H9 (cell line): ENCODE results near the gene HMCN1. TPM values are rescaled to one million over a fixed set of nuclear protein-coding genes. Genes with fewer than 3 reads are reported as not detected.

Experiments
- DNase-seq: peaks from one replicate; pipeline ENCODE4 v3.0.0-alpha.2; 2017
- H2AFZ ChIP-seq: one replicate; pipeline ENCODE4 v1.6.1; 2013; ENCODE audit warnings: mild to moderate bottlenecking, low read length, control low read depth, moderate library complexity
- H2AK5ac ChIP-seq: 2 replicates; pipeline ENCODE4 v1.6.1; 2013; ENCODE audit warnings: low read length, control low read depth, mixed read lengths; ENCODE audit not compliant: insufficient read length
- H2BK120ac ChIP-seq: one replicate; pipeline ENCODE4 v1.6.1; 2013; ENCODE audit warnings: low read depth, mild to moderate bottlenecking, low read length, control low read depth, inconsistent platforms; ENCODE audit not compliant: poor library complexity, severe bottlenecking
- H2BK12ac ChIP-seq: 2 replicates; pipeline ENCODE4 v1.6.1; 2013; ENCODE audit warnings: low read length, control low read depth, mixed read lengths, low read depth; ENCODE audit not compliant: insufficient read length
- H2BK15ac ChIP-seq: 2 replicates; pipeline ENCODE4 v1.6.1; 2013; ENCODE audit warnings: low read depth, low read length, control low read depth
- H2BK20ac ChIP-seq: one replicate; pipeline ENCODE4 v1.6.1; 2013; ENCODE audit warnings: low read depth, mild to moderate bottlenecking, low read length, control low read depth, inconsistent platforms; ENCODE audit not compliant: poor library complexity, severe bottlenecking
- H2BK5ac ChIP-seq: 2 replicates; pipeline ENCODE4 v1.6.1; 2013; ENCODE audit warnings: low read length, control low read depth, mixed read lengths; ENCODE audit not compliant: insufficient read length
- H3K14ac ChIP-seq: 2 replicates; pipeline ENCODE4 v1.6.1; 2013; ENCODE audit warnings: low read length, control low read depth; ENCODE audit not compliant: insufficient read depth
- H3K18ac ChIP-seq: 2 replicates; pipeline ENCODE4 v1.6.1; 2013; ENCODE audit warnings: low read depth, mild to moderate bottlenecking, mixed read lengths, low read length, control low read depth; ENCODE audit not compliant: insufficient read length
- H3K23ac ChIP-seq: 2 replicates; pipeline ENCODE4 v1.6.1; 2013; ENCODE audit warnings: low read length, control low read depth, mixed read lengths, low read depth; ENCODE audit not compliant: insufficient read length
- H3K23me2 ChIP-seq: 2 replicates; pipeline ENCODE4 v1.6.1; 2013; ENCODE audit warnings: low read depth, mild to moderate bottlenecking, mixed read lengths, low read length, control low read depth; ENCODE audit not compliant: insufficient read length, poor library complexity, severe bottlenecking
- H3K27ac ChIP-seq: 2 replicates; pipeline ENCODE4 v1.5.1; 2013; ENCODE audit warnings: low read length, control low read depth, mixed read lengths, low read depth; ENCODE audit not compliant: insufficient read length
- H3K27me3 ChIP-seq: 2 replicates; pipeline ENCODE4 v1.6.1; 2013; ENCODE audit warnings: low read length, control low read depth, inconsistent platforms; ENCODE audit not compliant: insufficient read depth
- H3K4ac ChIP-seq: 2 replicates; pipeline ENCODE4 v1.6.1; 2013; ENCODE audit warnings: low read depth, mild to moderate bottlenecking, control low read depth, inconsistent platforms, low read length, moderate library complexity
- H3K4me1 ChIP-seq: 2 replicates; pipeline ENCODE4 v1.6.1; 2013; ENCODE audit warnings: low read length, control low read depth, inconsistent platforms; ENCODE audit not compliant: insufficient read depth
- H3K4me2 ChIP-seq: 2 replicates; pipeline ENCODE4 v1.6.1; 2013; ENCODE audit warnings: low read length, control low read depth, mixed read lengths; ENCODE audit not compliant: insufficient read length, insufficient read depth
- H3K56ac ChIP-seq: 2 replicates; pipeline ENCODE4 v1.6.1; 2013; ENCODE audit warnings: low read depth, mild to moderate bottlenecking, mixed read lengths, low read length, control low read depth; ENCODE audit not compliant: insufficient read length
- H3K79me1 ChIP-seq: 2 replicates; pipeline ENCODE4 v1.6.1; 2013; ENCODE audit warnings: low read depth, mild to moderate bottlenecking, moderate library complexity, low read length, control low read depth, inconsistent platforms; ENCODE audit not compliant: insufficient read depth, poor library complexity, severe bottlenecking
- H3K79me2 ChIP-seq: 2 replicates; pipeline ENCODE4 v1.6.1; 2013; ENCODE audit warnings: low read length, control low read depth, inconsistent platforms; ENCODE audit not compliant: insufficient read depth
- H3K9ac ChIP-seq: 2 replicates; pipeline ENCODE4 v1.6.1; 2013; ENCODE audit warnings: low read length, control low read depth, mixed read lengths; ENCODE audit not compliant: insufficient read length; ENCODE audit errors: extremely low read depth
- H3K9me3 ChIP-seq: one replicate; pipeline ENCODE4 v1.6.1; 2013; ENCODE audit warnings: low read depth, low read length, inconsistent platforms; ENCODE audit not compliant: control insufficient read depth
- H3T11ph ChIP-seq: one replicate; pipeline ENCODE4 v1.6.1; 2013; ENCODE audit warnings: mild to moderate bottlenecking, low read length, control low read depth, inconsistent platforms
- H4K20me1 ChIP-seq: one replicate; pipeline ENCODE4 v1.6.1; 2013; ENCODE audit not compliant: control insufficient read depth, insufficient read length, insufficient read depth
- H4K5ac ChIP-seq: 2 replicates; pipeline ENCODE4 v1.6.1; 2013; ENCODE audit warnings: low read depth, mild to moderate bottlenecking, mixed read lengths, low read length, control low read depth; ENCODE audit not compliant: insufficient read length
- H4K8ac ChIP-seq: replicated peaks from 2 replicates; pipeline ENCODE4 v1.6.1; 2013; ENCODE audit warnings: low read length, control low read depth, mixed read lengths, low read depth; ENCODE audit not compliant: insufficient read length
- H4K91ac ChIP-seq: 2 replicates; pipeline ENCODE4 v1.6.1; 2013; ENCODE audit warnings: low read depth, mild to moderate bottlenecking, moderate library complexity, mixed read lengths, low read length, control low read depth; ENCODE audit not compliant: insufficient read length
- H3K27ac Mint-ChIP-seq, 3 experiments: 2 replicates in 2 of 3; 3 replicates in 1 of 3; pipeline ENCODE4 v1.8.0; 2020 to 2021; ENCODE audit warnings: mixed read lengths in 3 of 3, mild to moderate bottlenecking in 1 of 3, moderate library complexity in 1 of 3
- H3K27me3 Mint-ChIP-seq: 2 replicates; pipeline ENCODE4 v1.8.0; 2021; ENCODE audit warnings: low read depth, mild to moderate bottlenecking, moderate library complexity, mixed read lengths
- H3K36me3 Mint-ChIP-seq, 3 experiments: 2 replicates in 2 of 3; 3 replicates in 1 of 3; pipeline ENCODE4 v1.8.0; 2020 to 2021; ENCODE audit warnings: low read depth in 3 of 3, mixed read lengths in 3 of 3; ENCODE audit not compliant: insufficient read depth in 1 of 3
- H3K4me1 Mint-ChIP-seq, 2 experiments: 2 replicates each; pipeline ENCODE4 v1.8.0; 2020; ENCODE audit warnings: mixed read lengths in 2 of 2
- H3K4me3 Mint-ChIP-seq, 2 experiments: 2 replicates in 1 of 2; 3 replicates in 1 of 2; pipeline ENCODE4 v1.8.0; 2020 to 2021; ENCODE audit warnings: mild to moderate bottlenecking in 2 of 2, mixed read lengths in 2 of 2, moderate library complexity in 1 of 2
- H3K9me3 Mint-ChIP-seq, 2 experiments: 2 replicates in 1 of 2; 3 replicates in 1 of 2; pipeline ENCODE4 v1.8.0; 2020; ENCODE audit warnings: mild to moderate bottlenecking in 2 of 2, mixed read lengths in 2 of 2, moderate library complexity in 1 of 2
- CTCF ChIP-seq: fragments of 200-600 bp; sonication (generic); conservative IDR thresholded peaks from 3 replicates; pipeline ENCODE4 v1.8.0; 2021; ENCODE audit warnings: antibody characterized with exemption, mild to moderate bottlenecking
- WGBS: extraction: QIAGEN DNeasy Blood & Tissue Kit; methylation state at CpG from one replicate; pipeline ENCODE4 v1.1.7; 2013; ENCODE audit warnings: missing lambda C conversion rate, low lambda C conversion rate, mixed read lengths; ENCODE audit not compliant: insufficient read length; ENCODE audit errors: extremely low coverage; 5-methylcytosine and 5-hydroxymethylcytosine counted together
- total RNA-seq: library from RNA; stranded (reverse); gene quantifications from 2 replicates; pipeline ENCODE4 v1.2.1, GENCODE V29; 2021

The HMCN1 gene
- total RNA-seq, 1 experiment from 2014 or later: 3.3 TPM

DNA sequence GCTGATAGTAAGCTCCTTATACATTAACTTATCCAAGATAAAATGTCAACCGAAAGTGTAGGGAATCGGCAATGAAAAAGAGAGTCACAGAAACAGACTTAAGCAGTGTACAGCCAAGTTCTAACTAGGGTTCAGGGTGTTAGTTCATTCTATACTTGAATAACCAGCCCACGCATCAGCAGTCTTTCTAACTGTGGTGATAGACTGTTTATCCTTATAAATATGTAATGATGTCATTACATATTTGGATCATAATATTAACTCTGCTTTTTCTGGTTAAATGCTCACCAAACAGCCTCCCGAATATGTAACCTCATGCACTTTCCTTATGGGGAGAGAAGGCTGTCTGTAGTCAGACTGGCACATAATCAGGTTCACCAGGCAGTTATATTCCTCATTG is 11.0 kb downstream of the HMCN1 start:
- no peak overlapping the region for H2BK20ac ChIP-seq
- H3K23me2 ChIP-seq: no peaks in the 10 kb centered on the region
- no peak overlapping the region for H3K23ac ChIP-seq
- no peak overlapping the region for H2AK5ac ChIP-seq
- H3K27ac ChIP-seq: no peak overlapping the region
- H2BK12ac ChIP-seq: no peak overlapping the region
- H3T11ph ChIP-seq: no peak overlapping the region
- H4K91ac ChIP-seq: no peak overlapping the region
- no peak for TF ChIP-seq CTCF
- H4K5ac ChIP-seq: no peak overlapping the region
- Mint-ChIP-seq H3K9me3 (peaks cover 2 to 6% of the 10 kb centered on the region in 2 experiments; a peak in 4 of 5 replicates), H3K4me3 (no peak overlapping the region), H3K27me3 (no peaks in the 10 kb centered on the region), H3K36me3 (peaks cover 0 to 9% (median 2%) of the 10 kb centered on the region in 3 experiments; a peak in 3 of 7 replicates), H3K27ac (no peak overlapping the region), H3K4me1 (no peaks in the 10 kb centered on the region)
- H2BK15ac ChIP-seq: no peak overlapping the region
- H4K8ac ChIP-seq: no peak overlapping the region
- H3K9me3 ChIP-seq: no peaks in the 10 kb centered on the region
- H3K14ac ChIP-seq: no peak overlapping the region
- no peak for DNase-seq
- H3K79me2 ChIP-seq: 0 out of 2 replicates have a peak, but pooled peaks cover 1% of the 10 kb centered on the region
- H2BK5ac ChIP-seq: no peak overlapping the region
- no peak overlapping the region for H2AFZ ChIP-seq
- no peaks in the 10 kb centered on the region for H4K20me1 ChIP-seq
- H3K56ac ChIP-seq: no peak overlapping the region
- H3K4me1 ChIP-seq: no peaks in the 10 kb centered on the region
- no peak overlapping the region for H3K18ac ChIP-seq
- no peak overlapping the region for H3K4me2 ChIP-seq
- H3K9ac ChIP-seq: no peak overlapping the region
- H2BK120ac ChIP-seq: no peak overlapping the region
- no peaks in the 10 kb centered on the region for H3K27me3 ChIP-seq
- no CpG with 5 or more reads among the region's 4 CpGs for WGBS
- no peaks in the 10 kb centered on the region for H3K79me1 ChIP-seq
- H3K4ac ChIP-seq: no peak overlapping the region
